H1 (cell line): ENCODE results near the gene ZNF565.

ENCODE experiments used
- EP300 ChIP-seq, 2 experiments: IDR thresholded peaks; 1 replicate in 1 of 2; 2 replicates in 1 of 2; pipeline ENCODE4 v1.6.1; 2011 to 2012; ENCODE audit warnings: low read depth in 2 of 2, low read length in 2 of 2, mild to moderate bottlenecking in 2 of 2, borderline replicate concordance in 1 of 2, inconsistent platforms in 1 of 2, moderate library complexity in 1 of 2
- FOSL1 ChIP-seq: IDR thresholded peaks from 2 replicates; pipeline ENCODE4 v1.6.1; 2011; ENCODE audit warnings: mild to moderate bottlenecking, low read depth, low read length, moderate library complexity; ENCODE audit not compliant: insufficient read depth
- POLR2A ChIP-seq, 2 experiments: IDR thresholded peaks; 1 replicate in 1 of 2; 2 replicates in 1 of 2; pipeline ENCODE4 v1.6.1; 2011; ENCODE audit warnings: low read depth in 2 of 2, low read length in 2 of 2, mild to moderate bottlenecking in 2 of 2; ENCODE audit errors: control extremely low read depth in 1 of 2
- RAD21 ChIP-seq, 2 experiments: IDR thresholded peaks in 1 of 2; conservative IDR thresholded peaks in 1 of 2; 2 replicates each; pipeline ENCODE4 v1.6.1; 2011; ENCODE audit warnings: low read depth in 2 of 2, low read length in 2 of 2, improper control_type of control experiment in 1 of 2, inconsistent platforms in 1 of 2, mild to moderate bottlenecking in 1 of 2, moderate library complexity in 1 of 2
- SP1 ChIP-seq: IDR thresholded peaks from 2 replicates; pipeline ENCODE4 v1.6.1; 2011; ENCODE audit warnings: low read depth, low read length
- TEAD4 ChIP-seq: IDR thresholded peaks from 2 replicates; pipeline ENCODE4 v1.6.1; 2012; ENCODE audit warnings: low read depth, low read length, inconsistent platforms, mixed read lengths
- TF ChIP-seq, protein P1 (sequence below), 3 experiments: IDR thresholded peaks; 1 replicate in 2 of 3; 2 replicates in 1 of 3; pipeline versions ENCODE4 v1.5.1 to v1.6.1; 2011; ENCODE audit warnings: low read length in 3 of 3, mild to moderate bottlenecking in 3 of 3, inconsistent platforms in 2 of 3, low read depth in 1 of 3, moderate library complexity in 1 of 3; ENCODE audit not compliant: insufficient read depth in 1 of 3; ENCODE audit errors: control extremely low read depth in 1 of 3
- TF ChIP-seq, protein P2 (sequence below): IDR thresholded peaks from 2 replicates; pipeline ENCODE4 v1.6.1; 2011; ENCODE audit warnings: low read length, improper control_type of control experiment

DNA sequence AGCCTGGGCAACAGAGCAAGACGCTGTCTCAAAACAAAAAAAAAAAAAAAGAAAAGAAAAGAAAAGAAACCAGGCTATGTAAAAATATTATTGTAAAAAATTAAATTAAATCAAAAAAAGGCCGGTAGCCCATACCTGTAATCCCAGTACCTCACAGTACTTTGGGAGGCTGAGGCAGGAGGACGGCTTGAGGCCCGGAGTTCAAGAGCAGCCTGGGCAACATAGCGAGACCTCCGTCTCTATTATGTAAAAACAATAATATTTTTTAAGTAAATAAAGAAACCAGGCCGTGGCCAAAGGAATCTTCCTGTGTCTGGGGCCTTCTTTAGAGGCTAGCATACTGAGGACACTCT is 75.4 kb downstream of the ZNF565 start:
- TF ChIP-seq EP300 (IDR thresholded peaks at IDR 0.05; ENCODE audit: borderline replicate concordance in 1 of 2, low read depth in 2 of 2, low read length in 2 of 2) = no peak
- no peak for TF ChIP-seq RAD21 (IDR thresholded peaks at IDR 0.05 in 1 of 2, conservative IDR thresholded peaks at IDR 0.05 in 1 of 2; ENCODE audit: low read depth in 2 of 2, low read length in 2 of 2)
- no peak for TF ChIP-seq FOSL1
- TF ChIP-seq POLR2A (IDR thresholded peaks at IDR 0.05; ENCODE audit: control extremely low read depth in 1 of 2, low read depth in 2 of 2, low read length in 2 of 2) = no peak
- TF ChIP-seq, protein P1, sequence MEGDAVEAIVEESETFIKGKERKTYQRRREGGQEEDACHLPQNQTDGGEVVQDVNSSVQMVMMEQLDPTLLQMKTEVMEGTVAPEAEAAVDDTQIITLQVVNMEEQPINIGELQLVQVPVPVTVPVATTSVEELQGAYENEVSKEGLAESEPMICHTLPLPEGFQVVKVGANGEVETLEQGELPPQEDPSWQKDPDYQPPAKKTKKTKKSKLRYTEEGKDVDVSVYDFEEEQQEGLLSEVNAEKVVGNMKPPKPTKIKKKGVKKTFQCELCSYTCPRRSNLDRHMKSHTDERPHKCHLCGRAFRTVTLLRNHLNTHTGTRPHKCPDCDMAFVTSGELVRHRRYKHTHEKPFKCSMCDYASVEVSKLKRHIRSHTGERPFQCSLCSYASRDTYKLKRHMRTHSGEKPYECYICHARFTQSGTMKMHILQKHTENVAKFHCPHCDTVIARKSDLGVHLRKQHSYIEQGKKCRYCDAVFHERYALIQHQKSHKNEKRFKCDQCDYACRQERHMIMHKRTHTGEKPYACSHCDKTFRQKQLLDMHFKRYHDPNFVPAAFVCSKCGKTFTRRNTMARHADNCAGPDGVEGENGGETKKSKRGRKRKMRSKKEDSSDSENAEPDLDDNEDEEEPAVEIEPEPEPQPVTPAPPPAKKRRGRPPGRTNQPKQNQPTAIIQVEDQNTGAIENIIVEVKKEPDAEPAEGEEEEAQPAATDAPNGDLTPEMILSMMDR (IDR thresholded peaks at IDR 0.05; ENCODE audit: control extremely low read depth in 1 of 3, insufficient read depth in 1 of 3, low read depth in 1 of 3, low read length in 3 of 3) = no peak
- TF ChIP-seq, protein P2, sequence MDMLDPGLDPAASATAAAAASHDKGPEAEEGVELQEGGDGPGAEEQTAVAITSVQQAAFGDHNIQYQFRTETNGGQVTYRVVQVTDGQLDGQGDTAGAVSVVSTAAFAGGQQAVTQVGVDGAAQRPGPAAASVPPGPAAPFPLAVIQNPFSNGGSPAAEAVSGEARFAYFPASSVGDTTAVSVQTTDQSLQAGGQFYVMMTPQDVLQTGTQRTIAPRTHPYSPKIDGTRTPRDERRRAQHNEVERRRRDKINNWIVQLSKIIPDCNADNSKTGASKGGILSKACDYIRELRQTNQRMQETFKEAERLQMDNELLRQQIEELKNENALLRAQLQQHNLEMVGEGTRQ = no peak
- TF ChIP-seq TEAD4 = no peak
- TF ChIP-seq SP1 = no peak
